Measurements from ENCODE around the gene ZNF800.

Gene ZNF800

GRCh38 chr7:127390186-127390816 lies 2.2 kb downstream of the ZNF800 start:
- no peak for DNase-seq

GRCh38 chr7:127389321-127389720 lies 3.2 kb downstream of the ZNF800 start:
- DNase-seq: peak; percentile 23

- no peak for DNase-seq
Observed at GRCh38 chr7:127387974-127388373, 4.5 kb downstream of the ZNF800 start.

- peak; percentile 44 for DNase-seq
Observed at GRCh38 chr7:127383123-127383835, 9.2 kb downstream of the ZNF800 start.

- DNase-seq: no peak
Observed at GRCh38 chr7:127382301-127383085, 10.0 kb downstream of the ZNF800 start.

- DNase-seq: no peak
Observed at GRCh38 chr7:127380479-127380878, 12.0 kb downstream of the ZNF800 start.

GRCh38 chr7:127379642-127380041 lies 12.9 kb downstream of the ZNF800 start:
- no peak for DNase-seq

- DNase-seq: no peak
Observed at GRCh38 chr7:127378537-127378936, 14.0 kb downstream of the ZNF800 start.

- no peak for DNase-seq
Observed at GRCh38 chr7:127377425-127377824, 15.1 kb downstream of the ZNF800 start.

- no peak for DNase-seq
Observed at GRCh38 chr7:127375631-127376030, 16.9 kb downstream of the ZNF800 start.

- no peak for DNase-seq
Observed at GRCh38 chr7:127367679-127368078, 24.8 kb downstream of the ZNF800 start.

GRCh38 chr7:127366680-127367079 lies 25.8 kb downstream of the ZNF800 start:
- DNase-seq: no peak

GRCh38 chr7:127365957-127366315 lies 26.6 kb downstream of the ZNF800 start:
- no peak for DNase-seq

- peak; percentile 87 for DNase-seq
Observed at GRCh38 chr7:127365164-127365956, 27.1 kb downstream of the ZNF800 start.

- DNase-seq: peak; percentile 20
Observed at GRCh38 chr7:127362364-127363027, 30.0 kb downstream of the ZNF800 start.

GRCh38 chr7:127361736-127362135 lies 30.8 kb downstream of the ZNF800 start:
- DNase-seq: no peak

GRCh38 chr7:127359011-127359410 lies 33.5 kb downstream of the ZNF800 start:
- no peak for DNase-seq

GRCh38 chr7:127353897-127354296 lies 38.6 kb downstream of the ZNF800 start:
- no peak for DNase-seq

GRCh38 chr7:127350586-127350985 lies 41.9 kb downstream of the ZNF800 start:
- no peak for DNase-seq

GRCh38 chr7:127349881-127350280 lies 42.6 kb downstream of the ZNF800 start:
- no peak for DNase-seq

GRCh38 chr7:127348247-127348631 lies 44.3 kb downstream of the ZNF800 start:
- no peak for DNase-seq

GRCh38 chr7:127347567-127348246 lies 44.8 kb downstream of the ZNF800 start:
- DNase-seq: peak; percentile 70
